NCI-H1105 (cell line): ENCODE measurements around the gene SLC17A2.

Experiments used
- DNase-seq: peaks from one replicate; lab custom pipeline; 2025; lab: John Stamatoyannopoulos, UW

Gene SLC17A2

DNA sequence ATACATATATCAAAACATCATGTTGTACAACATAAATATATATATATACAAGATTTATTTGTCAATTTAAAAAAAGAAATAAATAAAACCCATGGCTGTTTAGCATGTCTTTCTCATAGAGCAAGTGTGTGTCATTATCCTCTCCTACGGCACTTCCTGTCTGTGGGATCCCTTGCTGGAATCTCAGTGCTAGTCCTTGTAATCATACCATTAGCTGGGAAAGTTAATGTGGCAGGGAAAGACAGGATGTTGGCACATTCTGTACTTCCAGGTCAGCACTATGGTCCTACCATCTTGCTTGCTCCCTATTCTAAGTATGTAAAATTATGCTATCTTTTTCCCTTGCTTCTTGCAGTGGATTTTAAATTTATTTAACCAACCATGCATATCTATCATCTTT is 47.0 kb downstream of the SLC17A2 start:
- DNase-seq, result no peak

DNA sequence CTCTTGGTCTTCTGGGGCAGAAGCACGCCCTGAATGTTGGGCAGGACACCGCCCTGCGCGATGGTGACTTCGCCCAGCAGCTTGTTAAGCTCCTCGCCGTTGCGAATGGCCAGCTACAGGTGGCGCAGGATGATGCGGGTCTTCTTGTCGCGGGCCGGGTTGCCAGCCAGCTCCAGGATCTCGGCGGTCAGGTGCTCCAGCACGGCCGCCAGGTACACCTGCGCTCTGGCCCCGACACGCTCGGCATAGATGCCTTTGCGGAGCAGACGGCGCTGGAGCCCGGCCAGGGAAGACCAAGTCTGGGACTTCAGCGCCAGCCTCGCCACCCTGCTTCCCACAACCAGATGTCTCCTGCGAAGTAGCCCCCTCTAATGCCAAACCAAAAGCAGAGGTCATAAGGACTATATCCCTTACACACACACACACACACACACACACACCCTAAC is 48.4 kb downstream of the SLC17A2 start:
- no peak for DNase-seq

DNA sequence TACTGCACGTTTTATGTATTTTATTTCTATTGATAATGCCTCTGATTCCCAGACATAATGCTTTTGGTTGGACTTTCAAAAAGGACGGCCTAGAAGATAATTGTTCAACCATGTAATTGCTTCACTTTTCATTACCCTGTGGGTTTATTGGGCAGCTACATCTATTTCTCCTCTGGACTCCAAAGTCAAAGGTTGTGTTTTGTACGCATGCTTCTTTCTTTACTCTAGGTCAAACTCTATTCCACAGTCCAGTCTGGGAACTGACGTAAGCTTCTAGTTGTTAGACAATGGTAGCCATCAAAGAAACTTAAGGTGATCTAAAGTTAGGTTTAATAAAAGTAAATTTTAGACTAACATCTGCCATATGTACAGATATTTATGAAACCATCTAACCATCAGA is 49.9 kb downstream of the SLC17A2 start:
- no peak for DNase-seq

DNA sequence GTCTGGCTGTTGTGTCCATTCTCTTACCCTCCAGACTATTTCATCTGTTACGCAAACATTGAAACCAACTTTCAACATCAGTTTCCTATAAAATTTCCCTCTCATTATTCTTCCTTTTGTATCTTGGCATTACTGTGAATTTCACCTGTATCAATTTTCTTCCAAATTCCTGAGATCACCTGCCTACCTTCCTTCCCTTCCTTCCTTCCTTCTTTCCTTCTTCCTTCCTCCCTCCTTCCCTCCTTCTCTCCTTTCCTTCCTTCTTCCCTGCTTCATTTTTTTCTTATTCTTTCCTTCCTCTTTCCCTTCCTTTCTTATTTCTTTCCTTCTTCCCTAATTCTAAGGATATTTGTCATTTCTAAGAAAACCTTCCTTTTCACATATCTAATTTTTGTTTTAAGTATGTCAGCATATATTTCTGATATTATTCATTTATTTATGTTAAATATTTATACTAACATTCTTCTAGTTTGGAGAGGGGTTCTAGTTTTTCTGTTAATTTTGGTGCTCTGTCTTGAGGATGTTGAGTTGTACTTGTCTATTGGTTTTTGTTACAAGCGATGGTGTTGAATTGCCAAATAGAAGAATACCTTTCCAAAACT is 51.7 kb downstream of the SLC17A2 start:
- no peak for DNase-seq

DNA sequence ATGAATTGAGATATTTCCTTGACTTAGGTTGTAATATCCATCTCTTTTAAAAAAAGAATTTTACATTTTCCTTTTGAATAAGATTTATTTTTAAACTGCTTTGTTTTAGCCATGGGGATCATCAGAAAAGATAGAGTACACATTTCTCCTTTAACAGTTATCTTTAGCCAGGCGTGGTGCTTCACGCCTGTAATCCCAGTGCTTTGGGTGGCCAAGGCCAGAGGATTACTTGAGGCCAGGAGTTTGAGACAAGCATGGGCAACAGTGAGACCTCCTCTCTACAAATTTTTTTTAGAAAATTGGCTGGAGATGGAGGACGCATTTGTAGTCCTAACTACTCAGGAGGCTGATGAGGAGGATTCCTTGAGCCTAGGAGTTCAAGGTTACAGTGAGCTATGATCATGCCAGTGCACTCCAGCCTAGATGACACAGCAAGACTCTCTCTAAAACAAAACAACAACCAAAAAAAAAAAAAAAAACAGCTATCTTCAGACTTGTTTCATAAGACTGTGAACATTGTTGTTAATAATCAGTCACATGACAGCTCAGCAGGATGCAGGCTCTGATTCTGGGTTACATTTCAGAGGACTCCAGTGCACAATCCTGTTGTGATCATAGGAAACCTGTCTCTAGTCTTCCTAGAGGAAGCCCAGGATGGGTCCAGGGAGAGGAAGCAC is 54.4 kb downstream of the SLC17A2 start:
- no peak for DNase-seq

DNA sequence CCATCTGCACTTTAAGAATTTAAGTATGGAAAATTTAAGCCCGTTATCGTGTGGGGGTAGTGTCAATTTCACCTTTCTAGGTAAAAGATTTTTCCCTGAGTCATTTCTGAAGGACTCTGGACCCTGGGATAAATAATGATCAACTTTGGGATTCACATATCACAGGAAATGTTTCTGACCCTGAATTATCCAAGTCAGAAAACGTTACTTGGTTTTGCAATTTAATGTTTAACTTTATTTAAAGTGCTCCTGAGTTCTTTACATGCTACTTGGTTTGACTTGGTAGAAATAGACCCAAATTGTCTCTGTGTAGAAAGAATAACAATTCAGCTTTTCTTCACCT is 55.0 kb downstream of the SLC17A2 start:
- DNase-seq, result no peak

DNA sequence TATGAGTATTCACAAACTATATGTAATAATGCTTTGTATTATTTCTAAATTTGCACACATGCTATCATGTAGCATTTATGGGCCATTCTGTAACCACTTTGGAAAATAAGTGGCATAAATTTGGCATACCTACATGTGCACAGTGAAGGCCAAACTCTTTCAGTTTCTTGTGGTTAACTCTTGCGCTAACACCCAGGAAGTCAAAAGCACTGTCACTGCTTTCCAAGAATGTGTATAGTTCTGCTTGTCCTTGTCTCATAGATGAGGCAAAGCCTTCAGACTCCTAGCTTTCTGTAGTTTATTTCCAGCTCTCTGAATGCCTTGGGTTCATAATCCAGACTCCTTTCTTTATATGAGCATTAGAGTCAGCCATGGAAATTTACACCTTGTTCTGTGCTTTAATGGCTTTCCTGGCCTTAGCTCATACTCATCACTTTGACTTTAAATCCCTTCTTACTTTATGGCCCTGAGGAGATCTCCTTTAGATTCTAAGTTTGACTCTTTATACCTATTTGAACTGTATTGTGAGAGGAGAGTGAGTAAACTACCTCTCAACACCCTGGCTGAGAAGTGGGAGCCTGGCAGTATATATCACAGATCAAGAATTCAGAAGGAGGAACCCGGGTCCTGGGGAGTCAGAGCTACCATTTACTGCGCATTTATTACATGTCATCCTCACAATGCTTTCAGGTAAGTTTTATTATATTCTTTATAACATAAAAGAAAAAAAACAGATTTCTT is 55.5 kb downstream of the SLC17A2 start:
- no peak for DNase-seq

DNA sequence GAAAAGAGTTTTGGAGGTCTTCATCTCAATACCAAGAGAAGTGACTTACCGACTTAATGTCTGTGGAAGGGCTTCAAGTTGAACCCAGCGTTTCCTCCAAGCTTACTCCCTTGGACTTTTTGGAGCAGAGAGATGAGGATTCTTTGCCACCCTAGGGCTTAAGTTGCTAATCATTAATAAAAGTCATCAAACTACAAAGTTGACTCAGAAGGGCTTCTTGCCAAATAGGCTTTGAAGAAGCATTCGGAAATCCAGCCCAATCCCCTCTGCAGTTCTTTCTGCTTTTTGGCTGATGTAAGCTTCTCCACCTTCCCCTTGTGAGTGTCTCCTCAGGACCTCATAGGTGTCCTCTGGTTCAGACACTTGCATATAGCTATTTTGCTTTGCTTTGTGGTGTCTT is 56.4 kb downstream of the SLC17A2 start, which contains the start of gene SLC17A3:
Gene SLC17A3 (minus strand): TSS at position 126 of the 400 bp plus-strand sequence. CDS start 5,856 bp downstream, outside the sequence.
- no peak for DNase-seq

DNA sequence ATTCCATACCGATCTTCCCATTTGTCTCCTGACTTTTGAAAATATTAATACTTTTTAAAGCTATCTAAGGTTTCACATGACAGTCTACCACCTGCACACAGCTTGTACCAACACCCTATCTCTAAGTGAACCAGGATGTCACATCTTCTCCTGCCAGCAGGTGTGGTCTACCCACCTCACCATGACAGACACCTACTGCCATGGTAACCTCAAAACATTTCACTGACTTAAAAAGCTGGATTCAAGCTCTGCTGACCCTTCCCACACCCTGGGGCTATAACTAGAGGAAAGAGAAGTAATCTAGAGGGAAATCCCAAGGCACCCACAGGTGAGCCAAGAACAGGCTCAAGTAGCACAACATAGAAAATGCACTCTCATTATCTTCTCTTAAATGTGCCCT is 57.7 kb downstream of the SLC17A2 start:
- no peak for DNase-seq

DNA sequence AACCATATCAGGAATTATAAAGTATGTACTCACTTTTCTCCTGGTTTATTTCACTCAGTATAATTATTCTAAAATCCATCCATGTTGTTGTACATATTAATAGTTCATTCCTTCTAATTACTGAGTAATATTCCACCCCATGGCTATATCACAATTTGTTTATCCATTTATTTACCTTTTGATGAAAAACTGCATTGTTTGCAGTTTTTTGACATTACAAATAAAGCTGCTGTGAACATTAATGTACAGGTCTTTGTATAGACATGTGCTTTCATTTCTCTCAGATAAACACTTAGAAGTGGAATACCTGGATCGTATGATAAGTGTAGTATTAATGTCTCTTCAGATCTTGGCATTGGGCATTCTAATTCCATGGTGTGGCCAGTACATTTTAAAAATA is 60.7 kb downstream of the SLC17A2 start:
- DNase-seq, result no peak

DNA sequence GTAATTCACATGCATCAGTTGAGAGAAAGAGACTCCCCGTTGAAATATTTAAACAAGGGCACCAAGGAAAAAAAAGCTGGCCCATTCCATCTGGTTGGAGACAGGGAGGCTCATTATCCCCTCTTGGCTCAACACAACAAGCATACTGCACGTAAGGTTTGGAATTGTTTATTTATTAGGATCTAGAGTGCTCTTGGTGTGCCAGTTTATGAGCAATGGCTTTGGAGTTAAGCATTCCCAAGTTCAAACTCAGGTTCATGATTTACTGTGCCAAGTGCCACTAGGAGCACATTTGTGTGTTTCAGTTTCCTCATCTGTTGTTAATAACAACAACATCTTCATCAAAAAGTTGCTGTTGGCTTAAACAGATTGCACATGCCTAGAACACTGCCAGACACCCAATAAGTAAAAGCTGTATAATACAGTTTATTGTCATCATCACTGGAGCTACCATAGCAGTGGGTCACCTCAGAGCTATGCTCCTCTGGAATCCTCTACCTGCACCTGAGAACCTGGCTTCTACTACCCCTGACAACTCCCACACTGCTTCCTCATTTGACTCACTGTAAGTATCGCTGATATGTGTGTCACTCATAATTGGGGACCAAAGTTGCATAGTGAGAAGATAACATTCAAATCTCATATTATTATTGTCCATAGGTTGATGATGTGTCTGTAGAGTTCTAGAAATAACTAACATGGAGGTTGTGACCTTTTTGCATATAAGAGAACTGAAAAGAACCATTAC is 61.9 kb downstream of the SLC17A2 start:
- no peak for DNase-seq

DNA sequence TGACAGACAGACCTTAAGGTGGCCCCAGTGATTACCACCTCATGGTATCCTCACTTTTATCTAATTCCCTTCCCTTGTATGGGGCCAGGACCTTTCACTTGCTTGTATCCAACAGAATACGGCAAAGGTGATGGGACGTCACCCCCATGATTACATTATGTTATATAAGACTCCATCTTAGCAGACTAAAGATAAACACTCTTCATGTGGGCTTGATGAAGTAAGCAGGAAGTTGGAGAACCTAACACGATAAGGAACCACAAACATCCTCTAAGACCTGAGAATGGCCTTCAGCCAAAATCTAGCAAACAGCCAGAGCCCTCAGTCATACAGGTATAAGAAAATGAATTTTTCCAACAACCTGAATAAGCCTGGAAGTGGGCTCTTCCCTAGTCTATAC is 64.5 kb downstream of the SLC17A2 start:
- DNase-seq, result no peak

DNA sequence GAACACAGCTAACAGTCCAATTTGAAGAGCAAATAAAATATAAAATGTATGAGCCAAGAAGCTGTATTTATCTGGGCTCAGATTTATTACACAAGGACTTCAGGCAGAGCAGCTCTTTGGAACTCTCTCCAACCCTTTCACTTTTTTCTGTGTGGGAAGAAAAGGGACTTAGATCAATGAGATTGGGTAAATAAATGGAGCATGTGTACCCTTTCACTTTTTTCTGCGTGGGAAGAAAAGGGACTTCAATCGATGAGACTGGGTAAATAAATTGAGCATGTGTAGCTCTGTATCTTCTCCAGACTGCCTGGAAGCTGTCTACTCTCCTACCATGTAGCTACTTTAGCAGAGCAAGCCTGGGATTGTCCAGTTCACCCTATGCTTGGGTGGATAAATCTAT is 67.1 kb downstream of the SLC17A2 start:
- no peak for DNase-seq
